H1 (cell line): ENCODE results near the gene NXT1. TPM values are rescaled to one million over a fixed set of nuclear protein-coding genes. Genes with fewer than 3 reads are reported as not detected.

Experiments used
- CTCF ChIA-PET: fragments of 300-600 bp; sonication (Branson Sonifier 250); formaldehyde crosslinking; loops from one replicate; lab custom pipeline; 2021; ENCODE audit not compliant: partially characterized antibody; lab: Charles Lee
- POLR2A ChIA-PET: fragments of 300-600 bp; sonication (Branson Sonifier 250); formaldehyde crosslinking; loops from one replicate; lab custom pipeline; 2021; ENCODE audit warnings: inconsistent platforms; ENCODE audit not compliant: partially characterized antibody; lab: Charles Lee
- DNase-seq, 2 experiments: peaks; one replicate each; pipeline versions ENCODE4 v3.0.0 to v3.0.0-alpha.2; 2010 to 2022; ENCODE audit warnings: low spot score in 2 of 2, low read depth in 1 of 2, mixed read lengths in 1 of 2
- FAIRE-seq: peaks from 2 replicates; lab custom pipeline; 2011; peaks lifted over from hg19 to GRCh38; lab: Jason Lieb, UNC
- H2AFZ ChIP-seq: 2 replicates; pipeline ENCODE4 v1.8.1; 2012; ENCODE audit warnings: low read length, inconsistent platforms
- H2AK5ac ChIP-seq: 2 replicates; pipeline ENCODE4 v1.6.1; 2013; ENCODE audit warnings: low read depth, low read length
- H2BK120ac ChIP-seq: replicated peaks from 2 replicates; pipeline ENCODE3; 2013; ENCODE audit warnings: low read depth, low read length, inconsistent platforms
- H2BK12ac ChIP-seq: 2 replicates; pipeline ENCODE4 v1.6.1; 2013; ENCODE audit warnings: low read depth, low read length
- H2BK15ac ChIP-seq: 2 replicates; pipeline ENCODE4 v1.6.1; 2013; ENCODE audit warnings: low read length
- H2BK20ac ChIP-seq: 2 replicates; pipeline ENCODE4 v1.6.1; 2013; ENCODE audit warnings: low read length
- H2BK5ac ChIP-seq: 2 replicates; pipeline ENCODE4 v1.6.1; 2013; ENCODE audit warnings: low read depth, low read length
- H3K14ac ChIP-seq: 2 replicates; pipeline ENCODE4 v1.6.1; 2013; ENCODE audit warnings: inconsistent platforms; ENCODE audit not compliant: insufficient read length
- H3K18ac ChIP-seq: 2 replicates; pipeline ENCODE4 v1.6.1; 2013; ENCODE audit warnings: low read length; ENCODE audit errors: extremely low read depth
- H3K23ac ChIP-seq: 2 replicates; pipeline ENCODE4 v1.6.1; 2013; ENCODE audit warnings: inconsistent platforms; ENCODE audit not compliant: insufficient read length
- H3K23me2 ChIP-seq: 2 replicates; pipeline ENCODE4 v1.6.1; 2013; ENCODE audit warnings: low read depth, low read length
- H3K27ac ChIP-seq: 2 replicates; pipeline ENCODE4 v1.6.1; 2011; ENCODE audit warnings: low read depth, low read length, inconsistent platforms
- H3K27me3 ChIP-seq, 4 experiments: replicated peaks in 1 of 4; 1 replicate in 1 of 4; 2 replicates in 3 of 4; pipeline versions ENCODE4 v1.6.1 to v1.8.1; 2011 to 2013; ENCODE audit warnings: low read length in 3 of 4, mild to moderate bottlenecking in 3 of 4, inconsistent platforms in 2 of 4, mixed read lengths in 2 of 4, moderate library complexity in 1 of 4; ENCODE audit not compliant: control insufficient read depth in 3 of 4, insufficient read depth in 3 of 4; ENCODE audit errors: extremely low read depth in 1 of 4
- H3K36me3 ChIP-seq, 4 experiments: 2 replicates each; pipeline versions ENCODE4 v1.6.1 to v1.8.1; 2011 to 2013; ENCODE audit warnings: mild to moderate bottlenecking in 4 of 4, low read length in 3 of 4, moderate library complexity in 2 of 4, control low read depth in 1 of 4, inconsistent platforms in 1 of 4; ENCODE audit not compliant: insufficient read depth in 4 of 4, control insufficient read depth in 2 of 4
- H3K4ac ChIP-seq: replicated peaks from 2 replicates; pipeline ENCODE3; 2013; ENCODE audit warnings: low read length, low read depth, mixed read lengths, inconsistent platforms; ENCODE audit not compliant: insufficient read length
- H3K4me1 ChIP-seq, 4 experiments: replicated peaks in 1 of 4; 1 replicate in 1 of 4; 2 replicates in 3 of 4; pipeline versions ENCODE4 v1.6.1 to v1.8.1; 2011 to 2013; ENCODE audit warnings: low read length in 3 of 4, inconsistent platforms in 2 of 4, mixed read lengths in 1 of 4; ENCODE audit not compliant: insufficient read depth in 4 of 4, control insufficient read depth in 3 of 4
- H3K4me2 ChIP-seq, 2 experiments: 2 replicates each; pipeline versions ENCODE4 v1.6.1 to v1.8.1; 2011 to 2013; ENCODE audit warnings: low read depth in 2 of 2, low read length in 2 of 2, control low read depth in 1 of 2, inconsistent platforms in 1 of 2, mild to moderate bottlenecking in 1 of 2; ENCODE audit not compliant: insufficient read depth in 1 of 2
- H3K4me3 ChIP-seq, 4 experiments: fragments of 200-600, 300-600 bp in 1 of 4; sonication (generic), shearing (Covaris generic), sonication (Bioruptor Twin) in 1 of 4; 2 replicates each; pipeline versions ENCODE4 v1.5.1 to v1.8.1; 2011 to 2016; ENCODE audit warnings: low read length in 4 of 4, low read depth in 3 of 4, control low read depth in 2 of 4, inconsistent platforms in 2 of 4, mild to moderate bottlenecking in 2 of 4, mixed read lengths in 1 of 4, moderate library complexity in 1 of 4; ENCODE audit not compliant: insufficient read depth in 2 of 4; ENCODE audit errors: extremely low read depth in 1 of 4
- H3K56ac ChIP-seq: replicated peaks from 2 replicates; pipeline ENCODE3; 2013; ENCODE audit warnings: low read depth, mild to moderate bottlenecking, mixed read lengths, low read length, inconsistent platforms; ENCODE audit not compliant: insufficient read length
- H3K79me1 ChIP-seq: 2 replicates; pipeline ENCODE4 v1.6.1; 2013; ENCODE audit warnings: low read depth, low read length, control low read depth
- H3K79me2 ChIP-seq, 2 experiments: 2 replicates each; pipeline versions ENCODE4 v1.6.1 to v1.8.1; 2012 to 2013; ENCODE audit warnings: low read length in 2 of 2, mild to moderate bottlenecking in 2 of 2, inconsistent platforms in 1 of 2; ENCODE audit not compliant: insufficient read depth in 2 of 2, control insufficient read depth in 1 of 2
- H3K9ac ChIP-seq, 4 experiments: replicated peaks in 1 of 4; 1 replicate in 1 of 4; 2 replicates in 3 of 4; pipeline versions ENCODE4 v1.6.1 to v1.8.1; 2011 to 2013; ENCODE audit warnings: low read depth in 3 of 4, low read length in 3 of 4, control low read depth in 2 of 4, mild to moderate bottlenecking in 2 of 4, moderate library complexity in 2 of 4, inconsistent platforms in 1 of 4; ENCODE audit errors: extremely low read depth in 1 of 4
- H3K9me3 ChIP-seq, 2 experiments: 2 replicates each; pipeline versions ENCODE4 v1.6.1 to v1.8.1; 2012 to 2013; ENCODE audit warnings: mild to moderate bottlenecking in 2 of 2, moderate library complexity in 2 of 2, control low read depth in 1 of 2, inconsistent platforms in 1 of 2, low read depth in 1 of 2, low read length in 1 of 2, mixed read lengths in 1 of 2; ENCODE audit not compliant: insufficient read depth in 2 of 2
- H4K20me1 ChIP-seq, 2 experiments: replicated peaks in 1 of 2; 2 replicates each; pipeline versions ENCODE3 to v1.8.1; 2011 to 2013; ENCODE audit warnings: inconsistent platforms in 2 of 2, low read length in 2 of 2, mild to moderate bottlenecking in 1 of 2; ENCODE audit not compliant: insufficient read depth in 2 of 2, control insufficient read depth in 1 of 2
- H4K5ac ChIP-seq: 2 replicates; pipeline ENCODE4 v1.6.1; 2013; ENCODE audit warnings: low read length, low read depth, mixed read lengths, inconsistent platforms; ENCODE audit not compliant: insufficient read length
- H4K8ac ChIP-seq: 2 replicates; pipeline ENCODE4 v1.8.0; 2013; ENCODE audit warnings: mild to moderate bottlenecking, moderate library complexity, low read length, inconsistent platforms; ENCODE audit not compliant: insufficient read depth; ENCODE audit errors: extremely low read depth
- H4K91ac ChIP-seq: replicated peaks from 2 replicates; pipeline ENCODE3; 2013; ENCODE audit warnings: low read length, mixed read lengths, inconsistent platforms; ENCODE audit not compliant: insufficient read length
- CBX8 ChIP-seq: fragments of 300-800, 300-1000 bp; sonication (generic); IDR thresholded peaks from 2 replicates; pipeline ENCODE4 v1.7.1; 2016; ENCODE audit warnings: low read depth, low read length, borderline replicate concordance
- CEBPB ChIP-seq: IDR thresholded peaks from 2 replicates; pipeline ENCODE4 v1.6.1; 2012; ENCODE audit warnings: low read depth, low read length
- MAFK ChIP-seq: IDR thresholded peaks from 2 replicates; pipeline ENCODE4 v1.6.1; 2012; ENCODE audit warnings: low read depth, mild to moderate bottlenecking, improper control_type of control experiment, low read length
- MAX ChIP-seq: IDR thresholded peaks from 2 replicates; pipeline ENCODE4 v1.6.1; 2012; ENCODE audit warnings: inconsistent platforms
- POLR2A ChIP-seq, 2 experiments: IDR thresholded peaks; 1 replicate in 1 of 2; 2 replicates in 1 of 2; pipeline ENCODE4 v1.6.1; 2011; ENCODE audit warnings: low read depth in 2 of 2, low read length in 2 of 2, mild to moderate bottlenecking in 2 of 2; ENCODE audit errors: control extremely low read depth in 1 of 2
- RBBP5 ChIP-seq: IDR thresholded peaks from 2 replicates; pipeline ENCODE4 v1.7.1; 2012; ENCODE audit warnings: low read depth, mild to moderate bottlenecking, inconsistent platforms, low read length, moderate library complexity, borderline replicate concordance
- YY1 ChIP-seq: IDR thresholded peaks from 2 replicates; pipeline ENCODE4 v1.6.1; 2011; ENCODE audit warnings: low read depth, mild to moderate bottlenecking, low read length
- WGBS, 2 experiments: shearing (Covaris generic) in 1 of 2; methylation state at CpG; one replicate each; pipeline versions ENCODE4 v1.1.6 to v1.1.7; 2013 to 2015; ENCODE audit warnings: low lambda C conversion rate in 2 of 2, mixed read lengths in 2 of 2, inconsistent platforms in 1 of 2, low coverage in 1 of 2, missing lambda C conversion rate in 1 of 2; ENCODE audit not compliant: insufficient replicate concordance in 2 of 2, insufficient coverage in 1 of 2, insufficient read length in 1 of 2; ENCODE audit errors: extremely low coverage in 1 of 2, missing lambda C conversion rate in 1 of 2; 5-methylcytosine and 5-hydroxymethylcytosine counted together
- polyA plus RNA-seq, 7 experiments: library from polyadenylated mRNA; depleted of rRNA in 3 of 7; stranded (reverse) in 5 of 7; unstranded in 2 of 7; fragments of >200 nt in 5 of 7; fragments of 200-250 nt in 2 of 7; gene quantifications; 1 replicate in 5 of 7; 2 replicates in 1 of 7; 4 replicates in 1 of 7; pipeline versions ENCODE4 v1.2.1 to v1.2.3, GENCODE V29; 2011 to 2013; ENCODE audit warnings: missing spikeins in 2 of 7, mixed read lengths in 2 of 7
- total RNA-seq: library from RNA; stranded (reverse); fragmentation: NEBNext Ultra II Directional; extraction: Animal tissue kit (Norgen Biotek cat#: 25700); gene quantifications from 2 replicates; pipeline ENCODE4 v1.2.1, GENCODE V29; 2021

Gene NXT1
- total and polyA plus RNA-seq, 2 of the 8 experiments (the other 6 are each of a cell fraction or from before 2014, with no cell fraction given), result 23.1 to 26.5 TPM

- Histone ChIP-seq H3K27ac (no peak overlapping the region), H3K4ac (no peak overlapping the region), H4K5ac (no peak overlapping the region), H4K91ac (no peak overlapping the region), H3K4me2 (no peak overlapping the region), H2AK5ac (no peak overlapping the region), H3K56ac (no peak overlapping the region), H2BK20ac (no peak overlapping the region), H3K9ac (no peak overlapping the region), H3K9me3 (no peaks in the 10 kb centered on the region), H2BK120ac (no peak overlapping the region), H3K4me3 (no peak overlapping the region), H2BK15ac (no peak overlapping the region), H4K20me1 (no peaks in the 10 kb centered on the region), H3K18ac (no peak overlapping the region), H2BK12ac (no peak overlapping the region), H3K23me2 (no peaks in the 10 kb centered on the region), H3K23ac (no peak overlapping the region), H3K79me1 (no peaks in the 10 kb centered on the region), H3K4me1 (peaks cover 0 to 5% (median 0%) of the 10 kb centered on the region in 4 experiments; a peak in 3 of 7 replicates), H3K79me2 (no peaks in the 10 kb centered on the region), H3K14ac (no peak overlapping the region), H3K36me3 (no peaks in the 10 kb centered on the region), H2BK5ac (no peak overlapping the region), H2AFZ (no peak overlapping the region), H4K8ac (no peak overlapping the region), H3K27me3 (no peaks in the 10 kb centered on the region)
- POLR2A ChIA-PET, result no interaction called here
- CTCF ChIA-PET, result interaction anchor here (0.9 to 6.6 kb wide), 5 partner anchors 16 to 645 kb away, joined by 3 to 63 read pairs (median 4); no protein-coding TSS in a partner anchor
- TF ChIP-seq CBX8 (no peak), RBBP5 (no peak), POLR2A (IDR thresholded peaks at IDR 0.05; ENCODE audit: control extremely low read depth in 1 of 2, low read depth in 2 of 2, low read length in 2 of 2) (no peak), YY1 (no peak), MAX (no peak), CEBPB (no peak), MAFK (no peak)
- no peak for DNase-seq
- WGBS, 2 experiments, result 91% methylated on average over 5 of the region's 5 CpGs; no CpG with 5 or more reads in 1 of the 2 experiments
- no peak for FAIRE-seq
Measured at GRCh38 chr20:23336476-23336875, 14.1 kb upstream of the NXT1 start.
